Kidney (tissue), 14 donors: Measurements from ENCODE around the gene PDE9A. TPM values are rescaled to one million over a fixed set of nuclear protein-coding genes. Genes with fewer than 3 reads are reported as not detected.

ENCODE experiments used
- DNase-seq, 5 donors: peaks; one replicate each; pipeline ENCODE4 v3.0.0-alpha.2; 2013 to 2020
- FAIRE-seq: peaks from 2 replicates; lab custom pipeline; 2012; peaks lifted over from hg19 to GRCh38; lab: Jason Lieb, UNC
- H3K27ac ChIP-seq, 2 donors: one replicate each; pipeline ENCODE4 v1.7.0; 2013; ENCODE audit warnings: low read depth in 2 of 2, low read length in 2 of 2, inconsistent platforms in 1 of 2
- H3K27me3 ChIP-seq: one replicate; pipeline ENCODE4 v1.7.1; 2013; ENCODE audit warnings: low read length, inconsistent platforms; ENCODE audit not compliant: control insufficient read depth, insufficient read depth
- H3K36me3 ChIP-seq, 3 donors: one replicate each; pipeline versions ENCODE4 v1.7.0 to v1.7.1; 2013; ENCODE audit warnings: low read length in 3 of 3, control low read depth in 1 of 3, inconsistent platforms in 1 of 3; ENCODE audit not compliant: insufficient read depth in 3 of 3, control insufficient read depth in 2 of 3
- H3K4me1 ChIP-seq, 3 donors: one replicate each; pipeline versions ENCODE4 v1.7.0 to v1.7.1; 2013; ENCODE audit warnings: low read length in 3 of 3, inconsistent platforms in 1 of 3, low read depth in 1 of 3; ENCODE audit not compliant: control insufficient read depth in 2 of 3, insufficient read depth in 2 of 3
- H3K4me3 ChIP-seq, 3 donors: one replicate each; pipeline versions ENCODE4 v1.7.0 to v1.8.1; 2013; ENCODE audit warnings: low read length in 3 of 3, control low read depth in 1 of 3, inconsistent platforms in 1 of 3
- H3K9ac ChIP-seq, 3 donors: one replicate each; pipeline versions ENCODE4 v1.7.0 to v1.7.1; 2013; ENCODE audit warnings: low read length in 3 of 3, control low read depth in 1 of 3, inconsistent platforms in 1 of 3
- H3K9me3 ChIP-seq, 3 donors: one replicate each; pipeline versions ENCODE4 v1.7.0 to v1.7.1; 2013; ENCODE audit warnings: low read length in 3 of 3, control low read depth in 1 of 3, inconsistent platforms in 1 of 3; ENCODE audit not compliant: control insufficient read depth in 2 of 3, insufficient read depth in 1 of 3
- CTCF ChIP-seq: IDR thresholded peaks from 3 replicates; pipeline ENCODE4 v1.5.1; 2012; ENCODE audit warnings: mild to moderate bottlenecking, moderate library complexity, borderline replicate concordance; ENCODE audit not compliant: insufficient read depth; ENCODE audit errors: extremely low read depth
- intact Hi-C: fragments of 100-400 bp; cut with DNase I; formaldehyde crosslinking; loops from one replicate; pipeline ENCODE4 v1.11.1; 2022
- polyA plus RNA-seq: library from polyadenylated mRNA; stranded (reverse); fragments of 350-450 nt; fragmentation: Illumina TruSeq; extraction: RNeasy Lipid Tissue Mini Kit (QIAGEN cat#74804); gene quantifications from one replicate; pipeline ENCODE4 v1.2.3, GENCODE V29; 2014; ENCODE audit warnings: low read depth, low replicate concordance; ENCODE audit not compliant: insufficient read depth
- total RNA-seq: library from RNA; stranded (reverse); fragmentation: NEBNext Ultra II Directional; extraction: Animal tissue kit (Norgen Biotek cat#: 25700); gene quantifications from one replicate; pipeline ENCODE4 v1.2.1, GENCODE V29; 2021
- donor health status: control.
- donor health status: control.
- donor health status: control.
- donor health status: control.
- donor health status: control.
- donor health status: DM: yes; HTN: yes; CAD: no.
- donor health status: Normal renal cell carcinoma (clear cell type).

PDE9A gene
- total and polyA plus RNA-seq, 2 donors from 2014 or later = 30.1 to 39.0 TPM

- Histone ChIP-seq H3K36me3 (peaks cover 2 to 7% (median 3%) of the 10 kb centered on the region in 3 donors), H3K9me3 (no peaks in the 10 kb centered on the region), H3K4me3 (no peak overlapping the region), H3K27ac (no peak overlapping the region), H3K9ac (no peak overlapping the region), H3K27me3 (no peaks in the 10 kb centered on the region), H3K4me1 (peaks cover 0 to 3% (median 0%) of the 10 kb centered on the region in 3 donors)
- intact Hi-C loops = no loop called here
- DNase-seq = no peak
- no peak for FAIRE-seq
- TF ChIP-seq CTCF = no peak
These were observed 45.3 kb downstream of the PDE9A start for GRCh38 chr21:42698733-42699132.

DNA sequence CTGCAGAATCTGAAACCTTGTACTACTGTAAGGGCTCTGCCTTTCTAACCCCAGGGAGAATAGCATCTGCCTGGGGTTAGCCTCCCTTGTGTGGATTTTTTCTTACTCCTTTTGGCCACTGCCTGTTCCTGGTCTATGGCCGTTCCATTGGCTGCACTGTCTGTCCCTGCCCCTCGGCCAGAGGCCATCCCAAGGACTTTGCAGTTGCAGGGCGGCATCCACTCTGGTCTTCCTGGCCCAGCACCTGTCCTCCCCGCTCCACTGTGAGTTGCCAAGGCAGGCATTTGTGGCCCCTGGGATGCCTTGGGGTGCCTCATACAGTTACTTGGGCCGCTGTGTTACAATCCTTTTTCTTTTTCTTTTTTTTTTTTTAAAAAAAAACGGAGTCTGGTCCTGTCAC, 45.8 kb downstream of the PDE9A start:
- Histone ChIP-seq H3K9me3 (no peaks in the 10 kb centered on the region), H3K4me1 (peaks cover 0 to 3% (median 0%) of the 10 kb centered on the region in 3 donors), H3K9ac (no peak overlapping the region), H3K27ac (no peak overlapping the region), H3K4me3 (no peak overlapping the region), H3K27me3 (no peaks in the 10 kb centered on the region), H3K36me3 (peaks cover 2 to 7% (median 3%) of the 10 kb centered on the region in 3 donors)
- no peak for TF ChIP-seq CTCF
- intact Hi-C loops = no loop called here
- FAIRE-seq = no peak
- DNase-seq = no peak

DNA sequence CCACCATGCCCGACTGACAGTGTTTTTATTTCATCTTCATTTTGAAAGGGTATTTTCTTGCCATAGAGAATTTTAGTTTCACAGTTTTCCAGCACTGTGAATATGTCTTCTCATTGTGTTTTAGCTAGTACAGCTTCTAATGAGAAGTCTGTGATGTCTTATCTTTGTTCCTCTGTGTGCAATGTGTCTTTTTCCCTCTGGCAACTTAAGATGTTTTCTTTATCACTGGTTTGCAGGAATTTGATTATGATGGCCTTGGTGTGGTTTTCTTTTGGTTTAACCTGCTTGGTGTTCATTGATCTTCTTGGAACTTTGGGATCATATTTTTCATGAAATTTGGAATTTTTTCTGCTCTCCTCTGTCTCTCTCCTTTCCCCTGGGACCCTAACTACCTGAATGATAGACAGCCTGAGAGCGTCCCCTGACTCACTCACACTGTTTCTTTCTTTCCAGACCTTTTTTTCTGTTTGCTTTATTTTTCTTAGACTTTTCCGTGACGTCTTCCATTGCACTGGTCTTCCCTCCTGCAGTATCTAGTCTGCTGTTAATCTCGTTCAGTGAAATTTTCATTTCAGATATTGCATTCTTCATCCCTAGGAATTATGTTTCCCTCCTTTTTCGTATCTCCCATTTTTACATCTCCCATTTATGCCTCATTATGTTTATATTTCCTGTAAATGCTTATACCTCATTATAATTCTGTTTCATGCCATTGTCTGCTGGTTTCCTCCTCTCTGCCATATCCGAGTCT, 48.5 kb downstream of the PDE9A start:
- H3K36me3 ChIP-seq = peaks cover 2 to 7% (median 2%) of the 10 kb centered on the region in 3 donors
- no peak overlapping the region for H3K27ac ChIP-seq
- no peak for FAIRE-seq
- H3K9ac ChIP-seq = no peak overlapping the region
- DNase-seq = no peak
- H3K4me1 ChIP-seq = peaks cover 0 to 11% (median 0%) of the 10 kb centered on the region in 3 donors
- H3K9me3 ChIP-seq = no peaks in the 10 kb centered on the region
- TF ChIP-seq CTCF = no peak
- intact Hi-C loops = no loop called here
- no peak overlapping the region for H3K4me3 ChIP-seq
- no peaks in the 10 kb centered on the region for H3K27me3 ChIP-seq
